CD4-positive, alpha-beta T cell treated with Interleukin-17A for 1 hour (primary cell): ENCODE data around the gene TDRD12.
"Not testable (repeated sequence)": the region's sequence is repeated elsewhere in the genome, so short reads cannot be mapped to it uniquely, and the experiment has no call there.

Source experiments
- DNase-seq: peaks from one replicate; pipeline ENCODE4 v3.0.0-alpha.2; 2020

Gene TDRD12

DNA sequence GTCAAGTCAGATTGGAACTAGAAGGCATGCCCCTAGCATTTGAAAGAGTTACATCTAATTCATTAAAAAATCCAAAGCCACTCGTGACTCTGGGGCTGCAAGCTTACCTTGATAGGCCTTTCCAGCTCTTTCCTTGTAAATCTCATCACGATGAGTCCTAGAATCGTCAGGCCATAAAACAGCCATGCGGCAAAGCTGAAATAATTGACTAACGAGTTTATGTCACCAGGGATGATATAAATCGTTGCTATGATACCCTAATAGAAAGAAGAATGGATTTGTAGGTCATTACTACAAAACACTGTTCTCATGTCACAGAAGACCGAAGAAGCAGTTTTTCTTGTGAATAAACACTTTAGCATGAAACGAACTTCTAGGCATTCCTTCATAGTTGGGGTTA is 122.5 kb downstream of the TDRD12 start:
- DNase-seq = no peak

DNA sequence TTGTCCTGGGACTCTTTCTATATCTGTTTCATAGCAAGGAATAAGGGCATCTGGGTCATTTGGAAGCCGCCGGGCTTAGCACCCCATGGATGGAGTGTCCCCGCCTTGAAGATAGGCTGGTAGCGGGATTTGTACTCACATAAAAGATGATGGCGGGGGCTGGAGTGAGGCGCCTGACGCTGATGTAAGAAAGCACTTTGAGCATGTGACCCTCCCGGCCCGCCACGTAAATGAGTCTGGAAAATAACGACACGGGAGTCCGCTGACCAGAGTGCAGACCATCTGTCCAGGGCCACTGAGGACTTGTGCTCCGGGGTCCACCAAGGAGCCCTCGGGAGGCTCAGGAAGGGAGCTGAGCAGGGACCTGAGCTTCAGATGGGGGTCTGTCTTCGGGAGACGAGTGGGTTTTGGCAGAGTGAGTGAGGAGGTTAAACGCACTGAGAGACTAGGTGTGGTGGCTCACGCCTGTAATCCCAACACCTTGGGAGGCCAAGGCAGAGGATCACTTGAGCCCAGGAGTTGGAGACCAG is 124.2 kb downstream of the TDRD12 start:
- DNase-seq = no peak

DNA sequence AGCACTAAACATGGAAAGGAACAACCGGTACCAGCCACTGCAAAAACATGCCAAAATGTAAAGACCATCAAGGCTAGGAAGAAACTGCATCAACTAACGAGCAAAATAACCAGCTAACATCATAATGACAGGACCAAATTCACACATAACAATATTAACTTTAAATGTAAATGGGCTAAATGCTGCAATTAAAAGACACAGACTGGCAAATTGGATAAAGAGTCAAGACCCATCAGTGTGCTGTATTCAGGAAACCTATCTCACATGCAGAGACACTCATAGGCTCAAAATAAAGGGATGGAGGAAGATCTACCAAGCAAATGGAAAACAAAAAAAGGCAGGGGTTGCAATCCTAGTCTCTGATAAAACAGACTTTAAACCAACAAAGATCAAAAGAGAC is 128.5 kb downstream of the TDRD12 start:
- not testable (repeated sequence) for DNase-seq

DNA sequence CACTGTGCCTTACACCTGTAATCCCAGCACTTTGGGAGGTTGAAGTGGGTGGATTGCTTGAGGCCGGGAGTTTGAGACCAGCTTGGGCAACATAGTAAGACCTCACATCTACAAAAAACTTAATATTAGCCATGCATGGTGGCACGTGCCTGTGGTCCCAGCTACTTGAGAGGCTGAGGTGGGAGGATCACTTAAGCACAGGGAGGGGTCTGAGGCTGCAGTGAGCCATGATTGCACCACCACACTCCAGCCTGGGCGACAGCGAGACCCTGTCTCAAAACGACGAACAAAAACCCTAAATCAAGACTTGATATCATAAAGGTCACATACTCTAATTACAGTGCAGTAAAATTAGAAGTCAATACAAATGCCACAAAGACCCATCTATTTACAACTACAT is 132.6 kb downstream of the TDRD12 start:
- DNase-seq = no peak

DNA sequence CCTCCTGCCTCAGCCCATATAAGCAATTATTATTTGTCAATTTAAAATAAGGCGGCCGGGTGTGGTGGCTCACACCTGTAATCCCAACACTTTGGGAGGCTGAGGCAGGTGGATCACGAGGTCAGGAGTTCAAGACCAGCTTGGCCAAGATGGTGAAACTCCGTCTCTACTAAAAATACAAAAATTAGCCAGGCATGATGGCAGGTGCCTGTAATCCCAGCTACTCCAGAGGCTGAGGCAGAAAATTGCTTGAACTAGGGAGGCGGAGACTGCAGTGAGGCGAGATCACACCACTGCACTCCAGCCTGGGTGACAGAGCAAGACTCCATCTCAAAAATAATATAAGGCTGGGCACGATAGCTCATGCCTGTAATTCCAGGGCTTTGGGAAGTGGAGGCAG is 137.3 kb downstream of the TDRD12 start:
- not testable (repeated sequence) for DNase-seq

DNA sequence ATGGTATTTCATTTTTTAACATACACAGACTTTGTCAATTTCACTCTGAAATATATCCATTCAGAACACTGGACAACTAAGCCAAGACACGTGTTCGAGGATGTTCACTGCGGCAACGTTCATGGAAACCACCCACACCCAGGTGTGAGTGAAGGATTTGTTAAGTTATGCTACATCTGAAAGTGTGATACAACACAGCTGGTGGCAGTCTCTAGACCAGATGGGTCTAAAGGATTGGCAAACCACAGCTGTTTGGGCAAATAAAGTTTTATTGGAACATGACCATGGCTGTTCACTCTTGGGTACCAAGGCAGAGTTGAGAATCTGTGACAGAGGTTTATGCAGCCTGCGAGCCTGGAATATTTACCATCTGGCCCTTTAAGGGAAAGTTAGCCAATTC is 138.0 kb downstream of the TDRD12 start:
- DNase-seq = no peak

DNA sequence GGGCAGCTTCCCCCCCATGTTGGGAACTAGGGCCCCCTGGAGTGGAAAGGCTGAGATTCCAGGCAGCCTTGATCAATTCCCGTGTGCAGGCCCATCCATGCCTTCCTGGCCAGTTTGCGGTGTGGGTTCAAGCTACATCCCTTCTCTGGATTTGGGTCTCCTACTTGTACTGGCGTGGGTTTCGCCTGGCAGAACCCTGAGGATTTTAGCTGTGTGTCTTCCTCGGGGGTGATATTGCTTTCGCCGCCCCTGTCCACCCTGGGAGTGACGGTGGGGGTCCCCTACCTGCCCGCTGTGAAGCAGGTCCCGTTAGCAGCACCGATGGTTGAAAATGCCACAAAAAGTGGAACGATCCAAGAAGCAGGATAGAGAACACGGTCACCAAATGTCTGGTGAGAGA is 138.6 kb downstream of the TDRD12 start:
- DNase-seq = no peak

DNA sequence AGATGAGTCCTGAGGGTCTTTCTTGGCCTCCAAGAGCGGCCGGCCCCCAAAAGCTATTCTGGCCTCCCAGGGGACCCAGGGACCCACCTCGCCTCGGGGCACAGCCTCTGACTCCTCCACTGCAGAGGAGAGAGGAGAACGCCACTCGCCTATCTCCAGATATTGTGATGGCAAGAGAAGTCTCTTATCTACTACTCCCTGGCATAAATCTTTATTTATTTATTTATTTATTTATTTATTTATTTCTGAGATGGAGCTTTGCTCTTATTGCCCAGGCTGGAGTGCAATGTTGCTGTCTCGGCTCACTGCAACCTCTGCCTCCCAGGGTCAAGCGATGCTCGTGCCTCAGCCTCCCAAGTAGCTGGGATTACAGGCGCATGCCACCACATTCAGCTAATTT is 139.0 kb downstream of the TDRD12 start:
- no peak for DNase-seq

DNA sequence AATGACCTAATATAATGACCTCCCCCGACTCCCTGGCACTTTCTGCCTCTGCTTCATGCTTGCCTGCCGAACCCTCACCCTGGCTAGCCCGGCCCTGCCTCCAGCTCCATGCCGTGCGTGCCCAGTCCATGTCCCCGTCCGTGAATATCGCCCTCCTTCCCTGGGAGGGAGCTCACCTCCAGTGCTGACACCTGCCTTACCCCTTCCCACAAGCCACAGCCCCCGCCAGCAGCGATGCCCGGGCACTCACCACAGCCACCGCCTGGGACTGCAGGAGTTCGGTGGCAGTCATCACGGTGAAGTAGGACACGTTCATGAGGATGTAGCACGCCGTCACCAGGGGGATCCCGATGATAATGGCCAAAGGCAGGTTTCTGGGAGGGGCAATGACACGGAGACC is 140.0 kb downstream of the TDRD12 start:
- no peak for DNase-seq

DNA sequence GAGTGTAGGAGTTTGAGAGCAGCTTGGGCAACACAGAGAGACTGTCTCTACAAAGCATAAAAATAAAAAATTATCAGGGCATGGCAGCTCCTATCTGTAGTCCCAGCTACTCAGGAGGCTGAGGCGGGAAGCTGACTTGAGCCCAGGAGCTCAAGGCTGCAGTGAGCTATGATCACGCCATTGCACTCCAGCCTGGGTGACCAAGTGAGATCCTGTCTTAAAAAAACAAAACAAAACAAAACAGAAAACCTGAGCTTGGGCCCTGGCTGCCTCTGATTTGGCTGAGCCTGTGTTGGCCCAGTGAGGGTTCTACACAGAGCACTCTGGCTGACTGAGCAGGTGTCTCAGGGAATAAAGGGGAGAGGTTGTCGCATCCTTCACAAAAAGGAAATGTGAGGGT is 142.0 kb downstream of the TDRD12 start:
- DNase-seq = no peak

DNA sequence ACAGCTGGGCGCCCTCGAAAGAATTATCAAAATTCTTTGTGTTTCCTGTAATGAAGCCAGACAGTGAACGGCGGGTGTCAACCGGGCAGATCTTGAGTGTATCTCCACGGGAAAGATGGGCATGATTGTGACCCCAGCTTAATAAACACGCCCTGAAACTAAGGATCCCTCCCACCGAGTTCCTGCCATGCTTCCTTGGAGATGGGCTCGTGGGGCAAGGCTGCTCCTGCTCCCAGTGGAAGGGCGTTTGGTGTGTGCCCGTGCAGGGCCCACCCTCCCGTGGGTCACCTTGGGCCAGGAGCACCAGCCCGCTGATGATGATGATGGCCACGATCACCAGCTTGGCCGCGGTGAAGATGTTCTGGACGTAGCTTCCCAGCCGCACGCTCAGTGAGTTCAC is 142.6 kb downstream of the TDRD12 start:
- no peak for DNase-seq

DNA sequence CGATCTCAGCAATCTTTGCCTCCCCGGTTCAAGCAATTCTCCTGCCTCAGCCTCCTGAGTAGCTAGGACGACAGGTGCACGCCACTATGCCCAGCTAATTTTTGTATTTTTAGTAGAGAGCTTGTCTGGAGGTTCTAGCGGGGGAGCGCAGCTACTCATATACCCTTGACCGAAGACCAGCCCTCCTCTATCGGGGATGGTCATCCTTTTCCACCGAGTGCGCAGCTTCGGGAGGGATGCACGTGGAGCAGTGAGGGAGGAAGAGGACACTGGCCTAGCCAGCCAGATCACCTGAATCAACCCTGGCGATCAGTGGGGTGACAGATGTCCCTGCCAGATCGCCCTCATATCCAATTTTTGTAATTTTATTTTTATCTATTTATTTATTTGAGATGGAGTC is 143.2 kb downstream of the TDRD12 start:
- no peak for DNase-seq

DNA sequence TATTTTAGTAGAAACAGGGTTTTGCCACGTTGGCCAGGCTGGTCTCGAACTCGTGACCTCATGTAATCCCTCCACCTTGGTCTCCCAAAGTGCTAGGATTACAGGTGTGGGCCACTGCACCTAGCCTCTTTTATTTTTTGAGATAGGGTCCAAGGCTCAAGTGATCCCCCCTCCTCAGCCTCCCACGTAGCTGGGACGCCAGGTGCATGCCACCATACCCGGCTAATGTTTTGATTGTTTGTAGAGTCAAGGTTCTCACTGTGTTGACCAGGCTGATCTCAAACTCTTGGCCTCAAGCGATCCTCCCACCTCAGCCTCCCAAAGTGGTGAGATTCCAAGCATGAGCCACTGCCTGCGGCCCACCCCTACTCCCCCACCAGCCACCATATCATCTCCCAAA is 143.7 kb downstream of the TDRD12 start:
- DNase-seq = no peak

DNA sequence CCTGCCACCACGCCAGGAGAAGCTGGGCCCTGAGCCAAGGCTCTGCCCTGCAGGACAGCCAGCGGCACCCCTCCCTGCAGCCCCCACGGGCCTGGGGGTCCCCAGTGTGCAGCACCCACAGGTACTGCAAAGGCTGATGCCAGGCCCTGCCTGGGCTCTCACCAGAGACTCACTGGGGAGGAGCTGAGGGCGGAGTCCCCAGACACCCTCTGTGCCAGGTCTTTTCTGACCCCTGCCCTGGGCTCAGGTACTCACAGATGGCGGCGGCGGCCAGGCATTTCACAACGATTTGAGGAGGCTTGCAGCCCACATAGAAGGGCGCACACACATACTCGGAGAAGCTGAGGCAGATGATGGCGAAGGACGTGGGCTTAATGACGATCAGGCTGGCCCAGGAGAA is 144.3 kb downstream of the TDRD12 start:
- DNase-seq = no peak

DNA sequence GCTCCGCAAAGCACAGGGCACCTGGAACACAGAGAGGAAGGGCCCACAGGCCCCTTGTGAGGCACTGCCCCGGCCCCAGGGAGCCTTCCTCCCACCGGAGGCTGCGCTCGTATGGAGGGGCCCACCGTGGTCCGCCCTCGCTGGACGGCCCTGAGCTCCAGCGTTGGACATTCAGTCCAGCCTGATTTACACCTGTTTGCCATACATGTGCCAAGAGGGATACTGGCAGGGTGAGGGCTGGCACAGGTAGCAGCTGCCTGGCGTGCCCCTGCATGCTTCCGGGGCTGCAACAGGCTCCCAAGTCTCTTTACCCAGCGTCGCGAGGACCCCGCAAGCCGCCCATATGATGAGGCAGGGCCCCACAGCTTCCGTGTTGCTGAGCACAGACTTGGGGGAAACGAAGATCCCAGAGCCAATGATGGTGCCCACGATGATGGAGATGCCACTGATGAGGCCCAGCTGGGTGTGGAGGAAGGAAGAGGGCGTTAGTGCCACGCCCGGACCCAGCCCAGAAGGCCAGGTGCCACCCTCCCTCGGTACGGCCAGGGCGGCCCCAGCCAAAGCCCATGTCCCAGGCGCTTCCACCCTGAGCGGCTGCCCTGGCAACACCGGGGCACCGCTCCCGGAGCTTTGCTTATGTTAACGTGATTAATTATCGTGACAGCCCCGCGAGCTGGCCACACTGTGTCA is 144.9 kb downstream of the TDRD12 start:
- DNase-seq = no peak

DNA sequence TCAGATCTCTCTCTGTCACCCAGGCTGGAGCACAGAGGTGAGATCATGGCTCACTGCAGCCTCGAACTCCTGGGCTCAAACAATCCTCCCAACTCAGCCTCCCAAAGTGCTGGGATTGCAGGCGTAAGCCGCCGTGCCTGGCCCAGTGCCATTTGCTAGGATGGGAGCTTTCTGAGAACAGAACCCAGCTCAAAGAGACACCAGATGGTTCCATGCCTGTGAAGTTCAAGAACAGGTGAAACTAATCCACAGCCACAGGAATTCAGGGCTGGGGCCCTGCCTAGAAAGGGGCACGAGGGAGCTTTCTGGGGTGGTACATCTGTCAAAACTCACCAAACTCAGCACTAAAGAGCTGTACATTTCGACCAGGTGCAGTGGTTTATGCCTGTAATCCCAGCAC is 145.8 kb downstream of the TDRD12 start:
- DNase-seq = no peak

DNA sequence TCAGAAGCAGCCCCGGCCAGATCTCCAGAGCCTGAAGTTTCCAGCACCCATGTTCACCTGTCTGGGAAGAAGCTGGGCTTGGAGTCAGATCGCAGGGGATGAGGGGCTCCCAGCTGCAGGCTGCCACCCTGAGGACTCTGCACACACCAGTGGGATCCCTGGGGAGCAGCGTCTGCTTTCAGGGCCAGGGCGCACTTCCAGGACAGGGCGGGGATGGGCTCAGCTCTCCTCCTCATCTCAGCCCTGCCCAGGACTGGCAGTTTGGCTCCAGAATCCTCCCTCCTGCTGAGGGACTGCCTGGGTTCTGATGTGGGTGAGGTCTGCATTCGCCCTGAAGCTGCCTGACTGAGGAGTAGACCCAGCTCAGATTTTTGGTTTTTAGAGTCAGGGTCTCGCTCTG is 146.5 kb downstream of the TDRD12 start:
- DNase-seq = no peak

DNA sequence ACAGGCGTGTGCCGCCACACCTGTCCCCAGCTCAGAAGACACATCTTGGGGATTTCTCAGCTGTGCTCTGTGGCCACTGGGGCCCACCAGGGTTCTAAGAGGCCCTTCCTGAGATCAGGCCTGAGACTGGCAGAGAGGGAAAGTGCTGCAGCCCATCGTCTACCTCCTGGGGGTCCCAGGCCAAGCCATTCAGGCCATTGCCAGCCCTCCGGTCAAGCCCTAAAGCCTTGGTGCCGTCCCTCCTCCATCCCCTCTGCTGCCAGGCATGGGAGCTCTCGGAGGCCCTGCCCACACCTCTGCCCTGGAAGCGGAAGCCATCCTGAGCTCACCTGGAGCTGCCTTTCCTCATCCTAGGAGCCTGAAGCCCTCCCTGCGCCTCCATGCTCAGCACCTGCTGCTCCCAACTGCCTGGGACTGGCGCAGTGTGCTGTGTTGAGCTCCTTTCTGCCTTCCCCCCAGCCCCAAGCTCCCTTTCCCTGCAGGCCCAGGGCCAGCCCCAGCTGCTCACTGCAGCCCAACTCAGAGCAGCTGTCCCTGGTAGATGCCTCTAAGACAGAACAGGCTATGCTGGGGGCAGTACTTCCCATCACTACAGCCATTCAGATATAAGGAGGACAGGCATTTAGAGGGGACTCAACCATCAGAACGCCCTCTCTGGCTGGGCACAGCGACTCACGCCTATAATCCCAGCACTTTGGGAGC is 147.1 kb downstream of the TDRD12 start:
- no peak for DNase-seq

DNA sequence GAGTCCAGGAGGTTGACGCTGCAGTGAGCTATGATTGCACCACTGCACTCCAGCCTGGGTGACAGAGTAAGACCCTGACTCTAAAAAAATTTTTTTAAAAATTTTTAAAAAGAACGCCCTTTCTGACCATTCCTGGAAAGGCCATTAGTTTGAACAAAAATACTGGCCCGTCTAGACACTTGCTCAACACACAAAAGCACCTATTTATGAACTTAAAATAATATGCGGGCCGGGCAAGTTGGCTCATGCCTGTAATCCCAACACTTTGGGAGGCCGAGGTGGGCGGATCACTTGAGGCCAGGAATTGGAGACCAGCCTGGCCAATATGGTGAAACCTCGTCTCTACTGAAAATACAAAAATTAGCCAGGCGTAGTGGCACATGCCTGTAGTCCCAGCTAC is 147.9 kb downstream of the TDRD12 start:
- not testable (repeated sequence) for DNase-seq

DNA sequence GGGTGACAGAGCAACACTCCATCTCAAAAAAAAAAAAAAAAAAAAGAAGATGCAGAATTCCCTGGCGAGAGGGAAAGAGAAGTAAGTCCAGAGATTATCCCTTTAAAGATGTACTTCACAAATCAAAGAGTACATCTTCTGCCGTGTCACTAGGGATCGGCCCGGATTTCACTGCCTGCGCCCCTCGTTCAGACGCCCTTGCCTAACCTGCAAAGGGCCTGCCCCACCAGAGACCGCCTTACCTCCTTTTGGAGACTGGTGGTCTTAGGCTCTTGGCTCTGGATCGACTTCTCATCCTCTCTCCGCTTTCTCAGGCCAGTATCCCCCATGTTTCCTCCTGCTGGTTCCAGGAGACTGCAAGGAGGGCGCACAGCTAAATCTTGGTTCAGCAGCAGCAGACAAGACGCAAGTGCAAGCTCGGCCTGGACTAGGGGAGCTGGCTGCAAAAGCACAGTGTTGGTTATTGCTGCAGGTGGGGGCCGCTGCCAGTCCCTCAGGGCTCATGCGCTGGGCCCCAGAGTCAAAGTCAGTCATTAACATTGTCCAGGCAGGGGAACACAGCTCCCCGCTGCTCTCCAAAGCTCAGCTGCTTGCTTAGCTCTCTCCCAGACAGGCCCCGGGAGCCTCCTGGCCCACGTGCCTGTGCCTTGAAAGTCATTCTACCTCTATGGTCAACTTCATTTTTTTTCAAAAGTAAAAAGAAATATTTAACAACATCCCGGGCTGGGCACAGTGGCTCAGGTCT is 148.8 kb downstream of the TDRD12 start:
- DNase-seq = no peak

DNA sequence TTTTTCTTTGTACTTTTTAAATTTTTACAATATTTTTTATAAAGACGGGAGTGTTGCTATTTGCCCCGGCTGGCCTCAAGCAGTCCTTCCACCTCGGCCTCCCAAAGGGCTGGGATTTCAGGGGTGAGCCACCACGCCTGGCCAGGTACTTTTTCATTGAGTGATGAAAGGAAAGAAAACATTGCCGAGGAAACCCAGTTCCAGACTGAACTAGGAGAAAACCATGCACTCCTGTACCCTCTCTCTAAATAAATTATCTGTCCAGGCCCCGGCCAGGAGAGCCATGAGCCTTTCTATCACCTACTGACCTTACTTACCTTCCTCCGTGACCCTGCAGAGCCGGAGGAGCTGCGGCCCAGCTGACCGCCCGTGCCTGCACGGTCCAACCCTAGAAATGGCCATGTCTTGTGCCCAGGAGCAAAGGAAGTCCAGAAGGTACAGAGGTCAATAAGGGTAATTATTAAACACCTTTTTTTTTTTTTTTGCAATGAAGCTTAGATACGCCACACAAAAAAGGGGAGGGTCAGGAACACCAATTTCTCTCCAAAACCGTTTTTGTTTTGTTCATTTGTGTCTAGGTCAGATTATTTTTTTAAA is 149.9 kb downstream of the TDRD12 start, which contains the start of gene SLC7A9:
Gene SLC7A9 (minus strand): TSS at position 399 of the 597 bp plus-strand sequence. CDS start 1,233 bp downstream, outside the sequence.
- no peak for DNase-seq

DNA sequence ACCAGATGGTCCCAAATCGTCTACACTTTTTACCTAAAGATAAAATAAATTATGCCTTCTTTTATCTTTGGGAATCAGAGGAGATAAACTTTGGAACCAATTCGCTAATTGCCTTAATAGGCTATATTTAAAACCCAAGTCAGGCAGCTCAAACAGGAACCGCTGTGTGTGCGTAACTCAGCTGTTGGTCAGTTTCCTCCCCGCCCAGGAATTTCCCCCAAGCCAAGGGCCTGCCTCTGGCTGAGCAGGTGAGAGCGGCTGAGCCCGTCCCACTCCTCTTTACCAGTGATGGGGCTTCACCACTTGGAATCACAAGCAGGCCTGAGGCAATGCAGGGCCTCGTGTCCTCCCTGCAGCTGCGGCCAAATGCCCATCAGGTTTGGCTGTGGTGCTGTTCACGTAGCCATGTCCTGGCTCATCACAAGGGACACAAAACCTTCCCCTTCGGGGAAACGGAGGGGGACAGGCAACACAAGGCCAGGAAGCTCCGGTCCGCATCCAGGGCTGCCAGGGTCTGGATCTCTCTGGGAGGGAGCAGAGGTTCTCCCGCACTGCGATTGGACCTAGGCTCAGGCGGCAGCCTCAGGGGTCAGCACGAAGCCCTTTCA is 150.5 kb downstream of the TDRD12 start:
- DNase-seq = no peak

DNA sequence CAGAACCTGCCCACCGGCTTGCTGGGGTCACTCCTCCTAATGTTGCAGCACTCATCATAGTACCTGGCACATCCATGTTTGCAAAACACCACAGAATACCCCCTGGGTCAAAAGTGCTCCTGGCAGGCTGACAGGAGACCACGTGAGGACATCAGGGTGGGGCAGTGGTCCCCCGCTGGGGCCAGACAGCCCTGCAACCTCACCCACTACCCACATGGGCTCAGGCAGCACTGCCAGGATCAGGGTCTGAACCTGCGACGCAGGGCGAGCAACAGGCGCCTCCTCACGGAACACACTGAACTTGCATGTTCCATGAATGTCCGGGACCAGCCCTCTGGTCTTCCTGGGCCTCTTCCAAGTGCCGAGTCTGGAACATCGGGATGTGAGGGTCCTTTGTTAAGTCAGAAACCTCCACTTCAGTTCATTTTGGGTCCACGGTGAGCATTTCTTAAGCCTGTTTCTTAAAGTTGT is 151.4 kb downstream of the TDRD12 start:
- DNase-seq = no peak
